Neural crest cell (in vitro differentiated cells): ENCODE measurements around the gene CTIF. TPM values are rescaled to one million over a fixed set of nuclear protein-coding genes. Genes with fewer than 3 reads are reported as not detected.

Source experiments
- DNase-seq: peaks from one replicate; pipeline ENCODE4 v3.0.0; 2021; ENCODE audit warnings: low read depth, mixed read lengths, low spot score
- H3K27ac Mint-ChIP-seq: one replicate; pipeline ENCODE4 v1.8.0; 2021; ENCODE audit warnings: mild to moderate bottlenecking, mixed read lengths; ENCODE audit not compliant: unreplicated experiment
- H3K27me3 Mint-ChIP-seq: 2 replicates; pipeline ENCODE4 v1.8.0; 2021; ENCODE audit warnings: low read depth, mild to moderate bottlenecking, mixed read lengths
- H3K36me3 Mint-ChIP-seq: 2 replicates; pipeline ENCODE4 v1.8.0; 2021; ENCODE audit warnings: low read depth, mild to moderate bottlenecking, mixed read lengths
- H3K4me1 Mint-ChIP-seq: 2 replicates; pipeline ENCODE4 v1.8.0; 2021; ENCODE audit warnings: mixed read lengths
- H3K4me3 Mint-ChIP-seq: one replicate; pipeline ENCODE4 v1.8.0; 2021; ENCODE audit warnings: mild to moderate bottlenecking, mixed read lengths
- H3K9me3 Mint-ChIP-seq: 2 replicates; pipeline ENCODE4 v1.8.0; 2021; ENCODE audit warnings: mixed read lengths
- total RNA-seq: library from RNA; stranded (reverse); gene quantifications from 2 replicates; pipeline ENCODE4 v1.2.1, GENCODE V29; 2021
- TF ChIP-seq, protein P1 (sequence below): fragments of 200-600 bp; sonication (generic); conservative IDR thresholded peaks from 2 replicates; pipeline ENCODE4 v1.5.0; 2021; ENCODE audit warnings: antibody characterized with exemption, mild to moderate bottlenecking

CTIF gene
- total RNA-seq, 1 donor from 2014 or later = 52.6 TPM

DNA sequence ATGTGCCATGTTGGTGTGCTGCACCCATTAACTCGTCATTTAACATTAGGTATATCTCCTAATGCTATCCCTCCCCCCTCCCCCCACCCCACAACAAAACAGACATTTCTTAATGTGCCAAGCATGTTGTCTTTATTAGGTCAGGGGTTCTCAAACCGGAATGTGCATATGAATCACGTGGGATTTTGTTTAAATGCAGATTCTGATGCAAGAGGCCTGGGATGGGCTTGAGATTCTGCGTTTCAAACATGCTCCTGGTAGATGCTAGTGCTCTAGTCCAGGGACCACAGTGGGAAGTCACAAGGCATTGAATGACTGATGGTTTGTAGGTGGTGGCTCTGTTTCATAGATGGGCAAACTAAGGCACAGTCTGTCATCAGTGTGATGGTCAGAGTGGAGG lies 227.2 kb downstream of the CTIF start:
- Mint-ChIP-seq H3K4me1 (no peaks in the 10 kb centered on the region), H3K4me3 (no peak overlapping the region), H3K27me3 (no peaks in the 10 kb centered on the region), H3K27ac (no peak overlapping the region), H3K36me3 (peaks cover 9% of the 10 kb centered on the region), H3K9me3 (no peaks in the 10 kb centered on the region)
- no peak for DNase-seq
- TF ChIP-seq, protein P1, sequence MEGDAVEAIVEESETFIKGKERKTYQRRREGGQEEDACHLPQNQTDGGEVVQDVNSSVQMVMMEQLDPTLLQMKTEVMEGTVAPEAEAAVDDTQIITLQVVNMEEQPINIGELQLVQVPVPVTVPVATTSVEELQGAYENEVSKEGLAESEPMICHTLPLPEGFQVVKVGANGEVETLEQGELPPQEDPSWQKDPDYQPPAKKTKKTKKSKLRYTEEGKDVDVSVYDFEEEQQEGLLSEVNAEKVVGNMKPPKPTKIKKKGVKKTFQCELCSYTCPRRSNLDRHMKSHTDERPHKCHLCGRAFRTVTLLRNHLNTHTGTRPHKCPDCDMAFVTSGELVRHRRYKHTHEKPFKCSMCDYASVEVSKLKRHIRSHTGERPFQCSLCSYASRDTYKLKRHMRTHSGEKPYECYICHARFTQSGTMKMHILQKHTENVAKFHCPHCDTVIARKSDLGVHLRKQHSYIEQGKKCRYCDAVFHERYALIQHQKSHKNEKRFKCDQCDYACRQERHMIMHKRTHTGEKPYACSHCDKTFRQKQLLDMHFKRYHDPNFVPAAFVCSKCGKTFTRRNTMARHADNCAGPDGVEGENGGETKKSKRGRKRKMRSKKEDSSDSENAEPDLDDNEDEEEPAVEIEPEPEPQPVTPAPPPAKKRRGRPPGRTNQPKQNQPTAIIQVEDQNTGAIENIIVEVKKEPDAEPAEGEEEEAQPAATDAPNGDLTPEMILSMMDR = no peak

DNA sequence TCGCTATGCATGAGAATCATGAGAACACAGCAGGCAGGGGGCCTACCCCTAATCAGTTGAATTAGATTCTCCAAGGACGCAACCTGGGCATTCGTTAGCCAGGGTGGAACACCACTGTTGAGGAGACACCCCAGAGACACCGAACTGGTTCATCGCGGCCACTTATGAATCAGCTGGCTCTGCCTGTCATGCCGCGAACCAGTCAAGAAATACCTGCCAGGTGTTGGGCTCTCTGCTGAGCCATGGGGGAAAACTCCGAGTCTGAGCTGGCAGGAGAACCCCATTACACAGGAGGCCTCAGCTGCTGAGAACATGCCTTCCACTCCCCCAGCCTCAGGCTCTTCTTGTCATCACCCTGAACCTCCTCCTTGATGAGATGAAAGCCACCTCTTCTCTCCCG lies 227.7 kb downstream of the CTIF start:
- TF ChIP-seq, protein P1 = no peak
- Mint-ChIP-seq H3K27me3 (no peaks in the 10 kb centered on the region), H3K4me3 (no peak overlapping the region)

DNA sequence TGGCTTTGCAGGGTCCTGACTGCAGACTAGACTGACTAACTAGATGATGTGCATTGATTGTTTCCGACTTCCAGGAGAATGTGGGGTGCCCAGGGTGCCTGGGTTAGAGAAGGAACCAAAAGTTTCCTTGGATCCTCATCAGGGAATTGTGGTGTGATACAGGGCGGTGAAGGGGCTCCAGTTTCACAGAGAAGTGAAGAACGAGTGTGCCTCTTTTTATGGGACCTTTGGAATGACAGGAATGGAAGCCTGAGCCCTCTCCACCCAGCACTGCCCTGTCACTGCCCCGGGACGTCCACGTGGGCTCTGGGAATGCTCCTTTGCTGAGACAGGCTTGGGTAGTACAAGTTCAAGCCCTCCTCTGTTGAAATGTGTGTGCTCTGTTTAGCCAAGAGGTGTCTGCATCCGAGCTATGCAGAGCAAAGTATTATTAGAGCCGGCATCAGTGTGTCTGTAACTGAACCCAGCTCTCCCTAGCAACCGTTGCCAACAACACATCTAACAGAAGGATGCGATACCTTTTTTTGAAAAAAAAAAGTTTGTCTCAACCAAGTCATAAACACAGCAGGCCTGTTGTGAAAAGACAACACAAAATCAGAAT lies 228.4 kb downstream of the CTIF start:
- no peak overlapping the region for H3K27ac Mint-ChIP-seq
- H3K4me3 Mint-ChIP-seq = no peak overlapping the region
- peaks cover 8% of the 10 kb centered on the region for H3K36me3 Mint-ChIP-seq
- H3K9me3 Mint-ChIP-seq = no peaks in the 10 kb centered on the region
- H3K27me3 Mint-ChIP-seq = no peaks in the 10 kb centered on the region
- DNase-seq = no peak
- no peaks in the 10 kb centered on the region for H3K4me1 Mint-ChIP-seq
- TF ChIP-seq, protein P1 = no peak

More for the DNA sequence above, 227.7 kb downstream of the CTIF start:
- DNase-seq = no peak
- Mint-ChIP-seq H3K36me3 (peaks cover 10% of the 10 kb centered on the region), H3K9me3 (no peaks in the 10 kb centered on the region), H3K4me1 (no peaks in the 10 kb centered on the region), H3K27ac (no peak overlapping the region)

DNA sequence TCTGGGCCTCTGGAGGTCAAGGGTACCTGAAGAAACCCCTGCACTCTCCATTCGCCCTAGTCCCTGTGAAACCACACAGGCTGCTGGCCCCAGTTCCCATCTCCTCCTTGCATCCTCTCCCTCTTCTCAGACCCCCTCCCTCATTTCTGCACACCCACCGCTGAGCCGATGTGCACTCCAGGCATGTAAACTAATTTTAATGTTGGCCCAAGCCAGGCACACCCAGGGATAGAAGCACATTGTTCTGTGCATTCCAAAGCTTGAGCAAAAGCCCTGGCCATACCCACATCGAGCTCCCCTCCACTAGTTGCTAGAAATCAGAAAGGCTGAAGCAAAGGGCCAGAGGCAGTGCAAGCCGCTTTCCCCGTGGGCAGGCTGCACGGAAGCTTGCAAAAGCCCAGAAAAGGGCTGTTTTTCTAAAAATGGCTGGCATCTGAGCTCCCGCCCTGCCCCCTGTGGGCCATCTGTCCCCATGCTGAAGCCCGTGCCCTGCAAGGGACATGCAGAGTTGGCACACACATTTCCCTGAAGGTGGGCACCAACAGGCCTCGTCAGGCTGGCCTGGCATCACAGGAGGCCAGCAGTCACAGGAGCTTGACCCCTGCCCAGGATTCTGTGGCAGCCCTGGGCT lies 230.3 kb downstream of the CTIF start:
- no peaks in the 10 kb centered on the region for H3K4me1 Mint-ChIP-seq
- H3K27ac Mint-ChIP-seq = peak overlapping the region; percentile 8
- no peak for DNase-seq
- H3K9me3 Mint-ChIP-seq = no peaks in the 10 kb centered on the region
- H3K4me3 Mint-ChIP-seq = no peak overlapping the region
- H3K36me3 Mint-ChIP-seq = peaks cover 13% of the 10 kb centered on the region
- H3K27me3 Mint-ChIP-seq = no peaks in the 10 kb centered on the region
- TF ChIP-seq, protein P1 = no peak

DNA sequence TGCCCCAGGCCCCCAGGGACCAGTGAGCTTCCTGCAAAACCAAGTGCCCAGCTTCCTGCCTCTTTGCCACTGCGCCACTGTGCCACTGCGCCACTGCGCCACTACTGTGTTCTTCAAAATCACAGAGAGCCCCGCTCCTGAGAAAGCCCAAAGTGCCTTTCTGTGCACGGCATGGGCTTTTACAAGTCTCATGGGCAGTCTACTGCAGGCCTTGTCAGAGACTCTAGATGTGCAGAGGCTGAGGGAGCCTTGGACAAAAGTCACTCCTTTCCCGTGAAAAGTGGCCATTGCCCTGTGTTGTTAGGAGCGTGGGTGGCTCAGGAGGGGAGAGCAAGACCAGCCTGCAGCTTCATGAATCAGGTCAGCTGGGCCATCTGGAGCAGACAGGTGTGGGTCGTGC lies 231.4 kb downstream of the CTIF start:
- no peaks in the 10 kb centered on the region for H3K9me3 Mint-ChIP-seq
- peaks cover 13% of the 10 kb centered on the region for H3K36me3 Mint-ChIP-seq
- no peak overlapping the region for H3K27ac Mint-ChIP-seq

More for the DNA sequence above, 231.4 kb downstream of the CTIF start:
- DNase-seq = no peak
- Mint-ChIP-seq H3K27me3 (no peaks in the 10 kb centered on the region), H3K4me1 (peaks cover under 1% of the 10 kb centered on the region), H3K4me3 (no peak overlapping the region)
- TF ChIP-seq, protein P1 = no peak
